CD4-positive, alpha-beta memory T cell (primary cell): ENCODE measurements around the gene OR10G7. TPM values are rescaled to one million over a fixed set of nuclear protein-coding genes. Genes with fewer than 3 reads are reported as not detected.
A peak's percentile ranks its signal among the peaks of the same experiment; 100 is the strongest.

Source experiments
- CTCF ChIA-PET: fragments of 350-600 bp; sonication (Branson Sonifier 250); formaldehyde crosslinking; loops from one replicate; lab custom pipeline; 2021; ENCODE audit warnings: inconsistent platforms; ENCODE audit not compliant: partially characterized antibody; lab: Charles Lee
- POLR2A ChIA-PET: fragments of 350-600 bp; sonication (Branson Sonifier 250); formaldehyde crosslinking; loops from one replicate; lab custom pipeline; 2021; ENCODE audit not compliant: partially characterized antibody; lab: Charles Lee
- DNase-seq, 5 donors: peaks; one replicate each; pipeline versions ENCODE4 v3.0.0 to v3.0.0-alpha.2; 2020 to 2022; ENCODE audit warnings: mixed read lengths in 1 of 5
- H3K27ac ChIP-seq: one replicate; pipeline ENCODE4 v1.7.0; 2013; ENCODE audit warnings: low read depth, low read length
- H3K27me3 ChIP-seq: 2 replicates; pipeline ENCODE4 v1.7.0; 2013; ENCODE audit warnings: mild to moderate bottlenecking, low read length, moderate library complexity; ENCODE audit not compliant: insufficient read depth
- H3K36me3 ChIP-seq: 2 replicates; pipeline ENCODE4 v1.7.0; 2013; ENCODE audit warnings: mild to moderate bottlenecking, low read length, moderate library complexity; ENCODE audit not compliant: insufficient read depth
- H3K4me1 ChIP-seq: 2 replicates; pipeline ENCODE4 v1.7.0; 2013; ENCODE audit warnings: mild to moderate bottlenecking, low read length, moderate library complexity; ENCODE audit not compliant: insufficient read depth
- H3K4me3 ChIP-seq, 2 donors: one replicate each; pipeline ENCODE4 v1.7.0; 2013; ENCODE audit warnings: low read length in 2 of 2, mild to moderate bottlenecking in 1 of 2
- H3K9me3 ChIP-seq, 2 donors: one replicate each; pipeline ENCODE4 v1.7.0; 2013; ENCODE audit warnings: low read length in 2 of 2, control low read depth in 1 of 2; ENCODE audit not compliant: control insufficient read depth in 1 of 2
- H3K27ac Mint-ChIP-seq, 7 donors: one replicate each; pipeline ENCODE4 v1.8.0; 2020 to 2021; ENCODE audit warnings: mixed read lengths in 7 of 7, mild to moderate bottlenecking in 6 of 7, inconsistent platforms in 3 of 7, moderate library complexity in 3 of 7
- H3K27me3 Mint-ChIP-seq, 2 donors: one replicate each; pipeline ENCODE4 v1.8.0; 2020 to 2021; ENCODE audit warnings: mixed read lengths in 2 of 2
- H3K36me3 Mint-ChIP-seq, 2 donors: one replicate each; pipeline ENCODE4 v1.8.0; 2020 to 2021; ENCODE audit warnings: mixed read lengths in 2 of 2, inconsistent platforms in 1 of 2, mild to moderate bottlenecking in 1 of 2
- H3K4me1 Mint-ChIP-seq, 4 donors: one replicate each; pipeline ENCODE4 v1.8.0; 2020 to 2021; ENCODE audit warnings: mixed read lengths in 4 of 4, mild to moderate bottlenecking in 1 of 4
- H3K4me3 Mint-ChIP-seq, 8 donors: one replicate each; pipeline ENCODE4 v1.8.0; 2020 to 2021; ENCODE audit warnings: mixed read lengths in 8 of 8, mild to moderate bottlenecking in 7 of 8, moderate library complexity in 6 of 8, inconsistent platforms in 3 of 8
- H3K9me3 Mint-ChIP-seq, 8 donors: one replicate each; pipeline ENCODE4 v1.8.0; 2020 to 2021; ENCODE audit warnings: mixed read lengths in 8 of 8, mild to moderate bottlenecking in 5 of 8, inconsistent platforms in 3 of 8, moderate library complexity in 1 of 8
- intact Hi-C: fragments of 100-400 bp; cut with micrococcal nuclease; formaldehyde crosslinking; loops from one replicate; pipeline ENCODE4 v1.15.1; 2023
- polyA plus RNA-seq, 2 donors: library from polyadenylated mRNA; unstranded; fragments of 300-500 nt; fragmentation: Illumina TruSeq; gene quantifications; one replicate each; pipeline ENCODE4 v1.2.3, GENCODE V29; 2021
- total RNA-seq, 2 experiments: library from RNA; stranded (reverse); gene quantifications; one replicate each; pipeline ENCODE4 v1.2.3, GENCODE V29; 2021

Gene OR10G7
- total and polyA plus RNA-seq, 4 experiments from 2014 or later: not detected

DNA sequence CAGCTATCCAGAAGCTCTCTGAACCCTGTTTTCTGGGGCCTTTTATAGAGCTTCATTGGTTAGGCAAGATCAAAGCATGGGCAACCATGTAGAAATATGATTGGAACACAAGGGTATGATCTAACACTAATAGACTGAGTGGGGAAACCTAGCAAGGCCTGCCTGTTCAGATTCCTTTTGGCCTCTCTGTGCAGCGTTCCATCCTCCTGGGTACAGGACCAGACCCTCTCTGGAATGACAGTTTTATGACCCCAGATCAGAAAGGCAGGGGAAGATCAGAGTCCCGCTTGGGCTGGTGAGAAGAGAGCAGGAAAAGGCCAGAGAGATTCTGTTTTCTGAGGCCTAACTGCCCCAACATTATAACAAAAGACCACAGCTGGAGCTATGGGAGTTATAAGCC is 37.5 kb upstream of the OR10G7 start:
- Histone ChIP-seq H3K9me3 (no peaks in the 10 kb centered on the region), H3K27me3 (peaks cover 2% of the 10 kb centered on the region), H3K27ac (no peak overlapping the region), H3K4me1 (peaks cover 7% of the 10 kb centered on the region), H3K36me3 (no peaks in the 10 kb centered on the region), H3K4me3 (no peak overlapping the region)
- H3K9me3 Mint-ChIP-seq: no peaks in the 10 kb centered on the region
- H3K4me1 Mint-ChIP-seq: peaks cover 3 to 13% (median 5%) of the 10 kb centered on the region in 4 donors
- ChIA-PET POLR2A (no interaction called here), CTCF (interaction anchor here (0.7 to 1.6 kb wide), 2 partner anchors 9 to 49 kb away, joined by 3 to 4 read pairs; no protein-coding TSS in a partner anchor)
- H3K27ac Mint-ChIP-seq: no peak overlapping the region
- no peak overlapping the region for H3K4me3 Mint-ChIP-seq
- no peak for DNase-seq
- peaks cover 30% of the 10 kb centered on the region in 2 donors for H3K27me3 Mint-ChIP-seq
- H3K36me3 Mint-ChIP-seq: no peaks in the 10 kb centered on the region
- intact Hi-C loops: no loop called here

GRCh38 chr11:124077266-124077665 is 36.1 kb upstream of the OR10G7 start:
- peaks cover 2% of the 10 kb centered on the region for H3K27me3 ChIP-seq
- Mint-ChIP-seq H3K9me3 (no peaks in the 10 kb centered on the region), H3K4me3 (peak overlapping the region in 1 of 8 donors; percentile 26), H3K4me1 (peaks cover 3 to 13% (median 5%) of the 10 kb centered on the region in 4 donors), H3K27me3 (peaks cover 25 to 26% of the 10 kb centered on the region in 2 donors), H3K27ac (no peak overlapping the region), H3K36me3 (no peaks in the 10 kb centered on the region)
- intact Hi-C loops: no loop called here
- H3K4me3 ChIP-seq: no peak overlapping the region
- H3K9me3 ChIP-seq: no peaks in the 10 kb centered on the region
- no peak overlapping the region for H3K27ac ChIP-seq
- POLR2A ChIA-PET: no interaction called here
- no peak for DNase-seq
- H3K36me3 ChIP-seq: no peaks in the 10 kb centered on the region
- H3K4me1 ChIP-seq: peaks cover 7% of the 10 kb centered on the region
- CTCF ChIA-PET: no interaction called here

GRCh38 chr11:124075841-124076651 is 34.9 kb upstream of the OR10G7 start:
- H3K36me3 Mint-ChIP-seq: no peaks in the 10 kb centered on the region
- peaks cover 22 to 27% of the 10 kb centered on the region in 2 donors for H3K27me3 Mint-ChIP-seq
- H3K27ac ChIP-seq: no peak overlapping the region
- no peak overlapping the region for H3K4me3 ChIP-seq
- H3K9me3 Mint-ChIP-seq: no peaks in the 10 kb centered on the region
- ChIA-PET POLR2A (interaction anchor here (0.7 kb wide), 1 partner anchor 597 kb away, joined by 3 read pairs; the partner anchor contains the start of genes SIAE and SPA17), CTCF (interaction anchor here (1.3 kb wide), 1 partner anchor 119 kb away, joined by 4 read pairs; no protein-coding TSS in a partner anchor)
- intact Hi-C loops: no loop called here
- DNase-seq: peak in 1 of 5 donors; percentile 33
- H3K27ac Mint-ChIP-seq: no peak overlapping the region
- peaks cover 7% of the 10 kb centered on the region for H3K4me1 ChIP-seq
- peaks cover 3 to 13% (median 6%) of the 10 kb centered on the region in 4 donors for H3K4me1 Mint-ChIP-seq
- H3K27me3 ChIP-seq: peaks cover 7% of the 10 kb centered on the region
- no peaks in the 10 kb centered on the region for H3K36me3 ChIP-seq
- H3K9me3 ChIP-seq: no peaks in the 10 kb centered on the region
- peak overlapping the region; percentile 47 to 73 (median 64) for H3K4me3 Mint-ChIP-seq

GRCh38 chr11:124075492-124075840 is 34.3 kb upstream of the OR10G7 start:
- Histone ChIP-seq H3K9me3 (no peaks in the 10 kb centered on the region), H3K36me3 (no peaks in the 10 kb centered on the region), H3K4me3 (no peak overlapping the region), H3K27ac (no peak overlapping the region), H3K4me1 (peaks cover 7% of the 10 kb centered on the region), H3K27me3 (peaks cover 7% of the 10 kb centered on the region)
- Mint-ChIP-seq H3K4me1 (peaks cover 3 to 13% (median 6%) of the 10 kb centered on the region in 4 donors), H3K9me3 (no peaks in the 10 kb centered on the region), H3K27me3 (peaks cover 22 to 29% of the 10 kb centered on the region in 2 donors), H3K4me3 (peak overlapping the region in 2 of 8 donors; percentile 23 to 32), H3K27ac (no peak overlapping the region), H3K36me3 (no peaks in the 10 kb centered on the region)
- peak in 1 of 5 donors; percentile 27 for DNase-seq
- intact Hi-C loops: no loop called here
- ChIA-PET POLR2A (no interaction called here), CTCF (interaction anchor here (0.9 to 1.3 kb wide), 4 partner anchors 11 to 510 kb away, joined by 4 to 7 read pairs (median 5); no protein-coding TSS in a partner anchor)

DNA sequence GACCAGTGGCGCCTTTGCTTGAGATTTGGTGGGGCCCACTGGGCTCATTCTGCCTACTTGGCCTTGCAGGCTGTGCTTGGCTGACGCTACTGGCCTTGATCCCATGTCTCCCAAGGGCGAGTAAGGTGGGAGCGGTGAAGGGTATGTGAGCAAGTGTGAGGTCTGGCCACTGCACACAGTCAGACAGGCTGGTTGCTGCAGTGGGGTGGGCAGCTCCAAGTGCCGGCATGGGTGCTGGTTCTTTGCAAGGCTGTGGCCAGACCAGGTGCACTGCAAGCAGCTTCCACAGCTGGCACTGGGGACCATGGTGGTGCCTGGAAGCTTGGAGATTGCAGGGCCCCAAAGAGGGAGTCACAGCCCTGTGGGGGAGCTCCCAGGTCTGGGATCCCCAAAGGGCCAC is 33.4 kb upstream of the OR10G7 start:
- H3K4me3 ChIP-seq: no peak overlapping the region
- H3K9me3 ChIP-seq: no peaks in the 10 kb centered on the region
- H3K36me3 ChIP-seq: no peaks in the 10 kb centered on the region
- Mint-ChIP-seq H3K27me3 (peaks cover 22 to 31% of the 10 kb centered on the region in 2 donors), H3K27ac (peak overlapping the region in 1 of 7 donors; percentile 43), H3K9me3 (no peaks in the 10 kb centered on the region), H3K4me3 (peak overlapping the region in 1 of 8 donors; percentile 20), H3K4me1 (peaks cover 4 to 13% (median 7%) of the 10 kb centered on the region in 4 donors), H3K36me3 (no peaks in the 10 kb centered on the region)
- no peak for DNase-seq
- POLR2A ChIA-PET: no interaction called here
- no peak overlapping the region for H3K27ac ChIP-seq
- H3K27me3 ChIP-seq: peaks cover 7% of the 10 kb centered on the region
- CTCF ChIA-PET: interaction anchor here (0.6 to 1.3 kb wide), 4 partner anchors 10 to 512 kb away, joined by 3 to 7 read pairs (median 5); no protein-coding TSS in a partner anchor
- intact Hi-C loops: no loop called here
- H3K4me1 ChIP-seq: peaks cover 7% of the 10 kb centered on the region

DNA sequence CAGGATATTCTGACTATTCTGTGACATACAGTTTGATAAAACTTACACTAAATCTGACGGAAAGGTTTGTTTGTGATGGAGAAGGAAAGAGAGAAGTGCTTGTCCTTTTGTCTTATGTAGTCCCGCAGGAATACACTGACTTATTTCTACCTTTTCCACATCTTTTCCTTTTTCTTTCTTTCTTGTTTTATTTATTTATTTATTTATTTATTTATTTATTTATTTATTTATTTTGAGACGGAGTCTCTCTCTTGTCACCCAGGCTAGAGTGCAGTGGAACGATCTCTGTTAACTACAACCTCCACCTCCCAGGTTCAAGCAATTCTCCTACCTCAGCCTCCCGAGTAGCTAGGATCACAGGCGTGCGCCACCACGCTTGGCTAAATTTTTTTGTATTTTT is 31.0 kb upstream of the OR10G7 start:
- ChIA-PET CTCF (interaction anchor here (0.8 to 3.6 kb wide), 11 partner anchors 10 to 126 kb away, joined by 3 to 32 read pairs (median 4); no protein-coding TSS in a partner anchor), POLR2A (no interaction called here)
- no peak for DNase-seq
- H3K36me3 ChIP-seq: no peaks in the 10 kb centered on the region
- H3K27ac Mint-ChIP-seq: no peak overlapping the region
- intact Hi-C loops: no loop called here
- peaks cover 8% of the 10 kb centered on the region for H3K27me3 ChIP-seq
- peaks cover 21 to 37% of the 10 kb centered on the region in 2 donors for H3K27me3 Mint-ChIP-seq
- H3K4me1 ChIP-seq: peaks cover 7% of the 10 kb centered on the region
- H3K9me3 ChIP-seq: no peaks in the 10 kb centered on the region
- no peaks in the 10 kb centered on the region for H3K36me3 Mint-ChIP-seq
- H3K9me3 Mint-ChIP-seq: no peaks in the 10 kb centered on the region
- H3K27ac ChIP-seq: no peak overlapping the region
- H3K4me1 Mint-ChIP-seq: peaks cover 5 to 9% (median 7%) of the 10 kb centered on the region in 4 donors
- H3K4me3 Mint-ChIP-seq: no peak overlapping the region
- H3K4me3 ChIP-seq: no peak overlapping the region

GRCh38 chr11:124071623-124071948 is 30.5 kb upstream of the OR10G7 start:
- Mint-ChIP-seq H3K36me3 (no peaks in the 10 kb centered on the region), H3K4me3 (no peak overlapping the region), H3K27me3 (peaks cover 19 to 36% of the 10 kb centered on the region in 2 donors), H3K27ac (no peak overlapping the region), H3K4me1 (peaks cover 5 to 8% (median 5%) of the 10 kb centered on the region in 4 donors), H3K9me3 (no peaks in the 10 kb centered on the region)
- CTCF ChIA-PET: interaction anchor here (0.8 to 3.6 kb wide), 17 partner anchors 8 to 514 kb away, joined by 3 to 32 read pairs (median 4); partner anchors contain the start of gene VWA5A
- no peak overlapping the region for H3K4me3 ChIP-seq
- no peaks in the 10 kb centered on the region for H3K9me3 ChIP-seq
- peaks cover 8% of the 10 kb centered on the region for H3K27me3 ChIP-seq
- DNase-seq: no peak
- peaks cover 7% of the 10 kb centered on the region for H3K4me1 ChIP-seq
- no peak overlapping the region for H3K27ac ChIP-seq
- POLR2A ChIA-PET: no interaction called here
- no peaks in the 10 kb centered on the region for H3K36me3 ChIP-seq
- intact Hi-C loops: no loop called here
